ENCODE data around the gene TARS3.

The TARS3 gene

DNA sequence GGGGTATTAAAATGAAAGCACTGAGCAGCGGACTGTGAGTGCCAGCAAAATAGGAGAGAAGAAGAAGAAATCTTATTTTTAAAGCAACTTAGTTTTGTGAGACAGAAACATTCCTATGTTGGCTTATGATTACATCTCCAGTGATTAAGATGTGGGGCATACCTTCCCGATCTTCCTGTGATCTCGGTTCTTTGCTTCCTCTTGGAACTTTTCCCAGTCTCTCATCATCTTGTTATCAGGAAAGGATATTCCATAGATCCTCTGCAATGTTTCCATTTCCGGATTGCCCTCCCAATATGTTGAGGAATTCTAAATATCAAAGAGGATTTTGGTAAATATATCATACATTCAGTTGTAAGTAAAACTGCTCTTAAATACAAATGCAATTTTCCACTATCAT lies 22.2 kb downstream of the TARS3 start:
- no peak for DNase-seq (ENCODE audit: low read depth in 2 of 2)

GRCh38 chr15:101698314-101698713 lies 26.0 kb downstream of the TARS3 start:
- no peak for DNase-seq (ENCODE audit: low read depth in 2 of 2)

DNA sequence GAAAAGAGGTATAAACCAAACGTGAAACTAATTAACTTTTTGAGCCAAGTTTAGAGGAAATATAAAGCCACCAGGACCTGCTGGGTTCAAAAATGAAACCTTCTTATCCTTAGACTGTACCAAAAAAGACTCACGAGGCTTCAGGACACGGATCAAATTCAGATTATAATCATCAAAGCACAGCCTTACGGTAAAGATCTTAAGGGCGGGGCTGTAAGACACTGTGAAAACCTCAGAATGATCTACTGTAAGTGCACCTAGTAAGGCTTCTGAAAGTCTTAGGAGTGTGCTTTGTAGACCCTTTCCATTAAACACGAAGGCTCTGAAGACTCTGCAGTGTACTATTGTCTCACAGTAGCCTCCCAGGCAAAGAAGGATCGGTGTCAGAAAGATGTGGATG lies 26.8 kb downstream of the TARS3 start:
- DNase-seq (ENCODE audit: low read depth in 2 of 2): no peak

- no peak for DNase-seq (ENCODE audit: low read depth in 2 of 2)
Measured at GRCh38 chr15:101696829-101697228, 27.4 kb downstream of the TARS3 start.

GRCh38 chr15:101694261-101694660 lies 30.0 kb downstream of the TARS3 start:
- no peak for DNase-seq (ENCODE audit: low read depth in 2 of 2)

DNA sequence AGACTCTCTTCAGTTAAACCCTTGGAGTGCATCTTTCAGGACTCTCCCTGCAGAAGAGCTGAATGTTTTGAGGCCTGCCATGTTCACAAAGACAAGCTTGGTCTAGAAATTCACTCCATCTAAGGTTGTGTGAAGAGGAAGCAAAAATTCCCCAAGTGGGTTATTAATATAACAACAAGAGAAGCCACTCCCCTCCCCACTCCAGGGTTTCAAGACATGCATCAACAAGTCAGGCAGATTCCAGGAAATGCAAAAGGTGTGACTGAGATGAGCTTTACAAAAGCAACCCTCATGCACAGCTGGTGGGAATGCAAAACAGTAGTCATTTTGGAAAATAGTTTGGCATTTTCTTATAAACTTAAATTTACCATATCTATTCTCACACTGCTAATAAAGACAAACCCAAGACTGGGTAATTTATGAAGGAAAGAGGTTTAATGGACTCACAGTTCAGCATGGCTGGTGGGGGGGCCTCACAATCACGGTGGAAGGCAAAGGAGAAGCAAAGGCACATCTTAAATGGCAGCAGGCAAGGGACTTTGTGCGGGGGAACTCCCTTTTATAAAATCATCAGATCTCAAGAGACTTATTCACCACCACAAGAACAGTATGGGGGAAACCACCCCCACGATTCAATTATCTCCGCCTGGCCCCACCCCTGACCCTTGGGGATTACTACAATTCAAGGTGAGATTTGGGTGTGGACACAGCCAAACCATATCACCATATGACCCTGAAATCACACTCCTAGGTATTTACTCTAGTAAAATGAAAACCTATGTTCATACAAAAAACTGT lies 31.3 kb downstream of the TARS3 start:
- DNase-seq (ENCODE audit: low read depth in 2 of 2): no peak

DNA sequence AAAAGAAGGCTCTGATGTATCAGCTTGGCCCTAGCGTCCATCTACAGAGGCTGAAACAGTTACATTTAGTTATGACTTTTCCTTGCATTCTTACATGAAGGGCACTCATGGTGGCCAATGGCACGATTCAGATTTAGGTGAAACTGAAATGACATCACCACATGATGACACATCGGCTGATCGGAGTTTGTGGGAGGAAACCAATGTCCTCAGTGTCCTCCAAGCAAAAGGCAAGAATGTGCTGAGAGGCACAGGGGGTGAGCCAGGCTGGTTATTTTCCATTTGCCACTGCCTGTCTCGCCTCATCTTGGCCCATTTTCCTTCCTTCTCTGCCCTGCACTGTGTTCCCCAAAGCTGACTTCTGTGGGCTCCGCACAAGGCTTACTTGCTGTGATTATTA lies 34.4 kb downstream of the TARS3 start:
- no peak for DNase-seq (ENCODE audit: low read depth in 2 of 2)

DNA sequence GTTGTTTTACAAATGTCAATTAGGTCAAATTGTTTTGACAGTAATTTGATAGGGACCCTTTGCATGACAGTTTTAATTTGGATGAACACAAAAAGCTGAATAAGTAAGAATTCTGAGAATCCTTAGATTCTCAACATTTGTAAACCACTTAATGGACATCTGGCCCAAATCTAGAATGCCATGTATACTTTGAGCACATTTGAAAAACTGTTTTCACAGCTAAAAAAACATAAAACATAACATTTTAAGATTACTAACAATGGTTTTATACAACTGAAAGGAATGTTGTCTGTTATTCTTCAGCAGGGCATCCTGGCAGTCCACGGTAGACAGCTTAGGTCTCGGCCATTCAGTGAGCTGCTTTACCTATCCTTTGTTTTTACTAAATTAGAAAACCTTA lies 37.6 kb downstream of the TARS3 start:
- no peak for DNase-seq (ENCODE audit: low read depth in 2 of 2)

DNA sequence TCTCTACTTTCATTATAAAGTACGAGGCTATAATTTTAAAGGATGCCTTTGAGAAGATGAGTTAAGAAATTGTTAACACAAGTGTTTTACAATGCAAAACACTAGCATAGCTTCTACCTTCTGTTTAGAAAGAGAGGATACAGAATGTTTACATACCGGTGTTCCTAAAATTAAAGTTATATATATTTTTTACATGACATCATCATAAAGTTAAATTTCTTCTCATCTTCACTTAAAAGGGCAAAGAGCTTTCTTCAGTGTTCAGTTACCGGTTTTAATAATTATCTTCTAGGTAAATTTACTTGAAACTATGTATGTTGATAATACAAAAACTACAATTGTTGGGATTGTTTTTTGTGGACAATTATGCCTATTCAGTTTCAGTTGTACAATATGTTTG lies 39.4 kb downstream of the TARS3 start:
- DNase-seq (ENCODE audit: low read depth in 2 of 2): no peak

GRCh38 chr15:101684384-101684783 lies 39.9 kb downstream of the TARS3 start:
- no peak for DNase-seq (ENCODE audit: low read depth in 2 of 2)

DNA sequence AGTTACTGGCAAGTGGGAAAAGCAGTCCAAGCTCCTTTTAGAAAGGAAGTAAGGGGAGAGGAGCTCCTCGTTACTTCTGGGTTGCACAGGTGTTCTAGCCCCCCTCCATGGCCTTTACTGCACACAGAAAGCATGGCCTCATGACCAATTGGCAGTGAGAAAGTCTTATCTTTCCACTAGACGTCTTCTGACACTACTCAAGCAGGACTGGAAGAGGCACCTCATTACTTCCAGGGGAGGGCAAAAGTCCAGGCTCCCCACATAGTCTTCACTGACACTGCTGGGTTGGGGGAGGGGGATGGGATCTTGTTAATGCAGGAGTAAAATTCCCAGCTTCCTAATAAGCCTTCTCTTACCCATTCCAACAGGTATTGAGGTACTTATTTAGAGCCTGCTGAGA lies 44.5 kb downstream of the TARS3 start:
- DNase-seq (ENCODE audit: low read depth in 2 of 2): no peak

DNA sequence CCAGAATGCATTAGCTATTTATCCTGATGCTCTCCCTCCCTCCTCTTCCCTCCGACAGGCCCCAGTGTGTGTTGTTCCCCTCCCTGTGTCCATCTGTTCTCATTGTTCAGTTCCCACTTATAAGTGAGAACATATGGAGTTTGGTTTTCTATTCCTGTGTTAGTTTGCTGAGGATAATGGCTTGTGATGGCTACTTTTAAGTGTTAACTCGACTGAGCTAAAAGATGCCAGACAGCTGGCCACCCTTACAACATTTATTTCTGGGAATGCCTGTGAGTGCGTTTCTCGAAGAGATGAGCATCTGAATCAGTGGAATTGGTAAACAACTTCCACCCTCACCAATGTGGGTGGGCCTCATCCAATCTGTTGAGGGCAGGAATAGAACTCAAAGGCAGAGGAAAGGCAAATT lies 47.3 kb downstream of the TARS3 start:
- no peak for DNase-seq (ENCODE audit: low read depth in 2 of 2)

- DNase-seq (ENCODE audit: low read depth in 2 of 2): no peak
Measured at GRCh38 chr15:101675796-101676582, 48.3 kb downstream of the TARS3 start.

GRCh38 chr15:101675015-101675414 lies 49.3 kb downstream of the TARS3 start:
- DNase-seq (ENCODE audit: low read depth in 2 of 2): no peak

GRCh38 chr15:101672298-101672697 lies 52.0 kb downstream of the TARS3 start:
- no peak for DNase-seq (ENCODE audit: low read depth in 2 of 2)

- DNase-seq (ENCODE audit: low read depth in 2 of 2): no peak
Measured at GRCh38 chr15:101669744-101670143, 54.5 kb downstream of the TARS3 start.

DNA sequence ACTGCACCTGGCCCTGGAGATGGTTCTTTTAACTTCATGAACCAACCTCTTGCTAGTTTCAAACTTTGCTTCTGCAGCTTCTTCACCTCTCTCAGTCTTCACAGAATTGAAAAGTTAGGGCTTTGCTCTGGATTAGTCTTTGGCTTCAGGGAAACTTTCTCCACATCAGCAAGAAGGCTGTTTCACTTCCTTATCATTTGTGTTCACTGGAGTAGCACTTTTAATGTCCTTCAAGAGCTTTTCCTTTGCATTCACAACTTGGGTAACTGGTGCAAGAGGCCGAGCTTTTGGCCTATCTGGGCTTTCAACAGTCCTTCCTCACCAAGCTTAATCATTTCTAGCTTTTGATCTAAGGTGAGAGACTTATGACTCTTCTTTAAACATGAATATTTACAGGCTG lies 56.4 kb downstream of the TARS3 start:
- no peak for DNase-seq (ENCODE audit: low read depth in 2 of 2)

DNA sequence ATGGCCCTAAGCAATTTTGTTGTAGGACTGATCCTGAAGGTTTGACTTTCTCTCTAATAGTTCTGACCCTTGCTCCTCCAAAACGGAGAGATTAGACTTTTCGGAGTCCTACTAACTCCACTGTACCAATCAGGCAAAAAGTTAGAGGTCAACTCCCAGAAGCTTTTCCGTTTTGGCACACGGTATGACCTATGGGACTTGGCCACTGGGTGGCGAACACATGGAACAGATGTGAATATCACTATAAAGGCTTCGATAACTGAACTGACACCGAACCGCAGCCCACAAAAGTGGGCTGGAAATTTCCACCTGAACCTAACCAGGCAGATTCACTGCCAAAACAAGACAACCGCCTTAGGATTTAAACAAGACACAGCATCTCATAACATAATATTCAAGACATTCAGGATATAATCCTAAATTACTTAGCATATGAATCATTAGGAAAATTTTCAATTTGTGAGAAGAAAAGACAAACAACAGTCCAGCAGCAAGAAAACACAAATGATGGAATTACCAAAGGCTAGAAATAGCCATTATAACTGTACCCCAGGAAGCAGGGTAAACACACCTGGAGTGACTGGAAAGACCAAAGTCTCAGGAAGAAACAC lies 59.9 kb downstream of the TARS3 start:
- no peak for DNase-seq (ENCODE audit: low read depth in 2 of 2)

- DNase-seq (ENCODE audit: low read depth in 2 of 2): no peak
Measured at GRCh38 chr15:101662203-101662602, 62.1 kb downstream of the TARS3 start.

DNA sequence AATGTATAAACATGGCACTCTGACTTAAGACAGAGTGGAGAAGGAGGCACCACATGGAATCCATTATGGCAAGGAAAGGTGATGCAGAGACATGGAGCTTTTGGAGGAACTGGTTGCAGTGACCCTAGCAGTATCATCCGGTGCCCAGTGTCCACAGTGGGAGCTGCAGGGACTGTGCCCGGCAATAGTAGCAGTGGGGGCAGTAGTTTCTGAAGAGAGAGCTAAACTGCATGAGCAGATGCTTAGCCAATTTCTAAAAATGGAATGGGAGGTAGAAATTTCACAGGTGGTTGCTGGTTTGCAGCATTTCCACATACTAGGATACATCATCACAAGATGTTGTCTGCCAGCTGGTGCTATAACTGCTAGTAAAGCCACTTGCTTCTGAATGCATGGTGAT lies 64.3 kb downstream of the TARS3 start:
- DNase-seq (ENCODE audit: low read depth in 2 of 2): no peak

DNA sequence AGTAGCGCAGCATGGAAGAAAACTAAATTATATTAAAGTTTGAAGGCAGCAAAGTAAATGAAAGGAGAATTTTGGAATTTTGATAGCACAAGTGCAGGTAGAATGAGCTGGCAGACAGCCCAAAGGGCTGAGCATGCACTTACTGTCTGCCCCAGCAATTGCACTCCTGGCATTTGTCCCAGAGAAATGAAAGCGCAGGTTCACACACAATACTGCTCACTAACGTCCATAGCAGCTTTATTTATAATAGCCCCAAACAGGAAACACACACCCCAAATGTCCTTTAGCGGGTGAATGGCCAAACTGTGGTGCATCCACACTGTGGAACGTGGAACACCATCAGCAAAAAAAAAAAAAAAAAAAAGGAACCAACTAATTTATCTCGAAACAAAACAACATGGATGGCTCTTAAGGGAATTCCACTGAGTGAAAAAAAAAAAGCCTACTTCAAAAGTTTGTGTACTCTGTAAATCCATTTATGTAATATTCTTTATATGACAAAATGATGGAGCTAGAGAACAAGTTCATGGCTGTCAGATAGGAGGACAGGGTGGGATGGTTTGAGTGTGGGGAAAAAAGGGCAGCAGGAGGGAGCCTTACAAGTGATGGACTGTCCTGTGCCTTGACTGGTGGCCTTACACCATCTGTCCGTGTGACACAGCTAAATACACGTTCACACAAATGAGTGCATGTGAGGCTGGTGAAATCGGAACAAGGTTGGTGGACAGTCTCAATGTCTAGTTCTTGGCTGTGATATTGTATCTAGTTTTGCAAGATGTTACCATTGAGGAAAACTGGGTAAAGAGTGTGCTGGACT lies 66.1 kb downstream of the TARS3 start:
- no peak for DNase-seq (ENCODE audit: low read depth in 2 of 2)

GRCh38 chr15:101657171-101657570 lies 67.1 kb downstream of the TARS3 start:
- DNase-seq (ENCODE audit: low read depth in 2 of 2): no peak

All from activated CD4-positive, alpha-beta T cell treated with anti-CD3 and anti-CD28 coated beads for 24 hours (primary cell).